Activated T-helper 9 cell treated with anti-CD3 and anti-CD28 coated beads, Interleukin-2, amount 50 U/mL, for 16 hours (primary cell): ENCODE results near the gene LMOD2.

ENCODE experiments used
- DNase-seq: peaks from one replicate; pipeline ENCODE4 v3.0.0-alpha.2; 2020; ENCODE audit warnings: low read depth

Gene LMOD2

DNA sequence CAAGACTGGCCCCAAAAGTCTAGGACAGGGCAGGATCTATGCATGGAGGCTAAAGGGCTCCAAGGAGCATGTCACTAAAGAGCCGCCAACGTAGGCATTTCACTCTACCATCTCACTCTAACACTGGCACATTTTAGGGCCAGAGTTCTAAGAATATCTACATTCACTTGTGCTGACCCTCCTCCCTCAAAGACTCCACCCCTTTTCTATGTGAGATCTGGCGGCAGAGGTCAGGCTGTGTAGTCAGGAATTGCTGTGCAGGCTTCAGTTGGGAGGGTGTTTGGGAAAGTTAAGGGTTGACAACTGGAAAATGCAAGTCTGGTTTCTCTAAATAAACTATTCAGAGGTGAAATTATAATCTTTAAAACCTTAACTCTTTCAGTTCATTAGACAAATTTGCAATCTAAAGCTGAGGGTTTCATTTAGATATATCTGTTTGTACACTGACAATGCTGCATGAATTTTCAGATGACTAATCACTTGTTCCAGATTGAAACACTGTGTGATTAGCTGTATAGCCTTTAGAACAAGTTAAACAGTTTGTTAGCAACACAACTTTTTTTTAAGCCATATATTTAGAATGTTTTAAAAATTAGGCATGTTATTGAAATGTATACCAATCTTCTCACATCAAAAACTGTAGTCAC is 18.2 kb downstream of the LMOD2 start:
- no peak for DNase-seq

DNA sequence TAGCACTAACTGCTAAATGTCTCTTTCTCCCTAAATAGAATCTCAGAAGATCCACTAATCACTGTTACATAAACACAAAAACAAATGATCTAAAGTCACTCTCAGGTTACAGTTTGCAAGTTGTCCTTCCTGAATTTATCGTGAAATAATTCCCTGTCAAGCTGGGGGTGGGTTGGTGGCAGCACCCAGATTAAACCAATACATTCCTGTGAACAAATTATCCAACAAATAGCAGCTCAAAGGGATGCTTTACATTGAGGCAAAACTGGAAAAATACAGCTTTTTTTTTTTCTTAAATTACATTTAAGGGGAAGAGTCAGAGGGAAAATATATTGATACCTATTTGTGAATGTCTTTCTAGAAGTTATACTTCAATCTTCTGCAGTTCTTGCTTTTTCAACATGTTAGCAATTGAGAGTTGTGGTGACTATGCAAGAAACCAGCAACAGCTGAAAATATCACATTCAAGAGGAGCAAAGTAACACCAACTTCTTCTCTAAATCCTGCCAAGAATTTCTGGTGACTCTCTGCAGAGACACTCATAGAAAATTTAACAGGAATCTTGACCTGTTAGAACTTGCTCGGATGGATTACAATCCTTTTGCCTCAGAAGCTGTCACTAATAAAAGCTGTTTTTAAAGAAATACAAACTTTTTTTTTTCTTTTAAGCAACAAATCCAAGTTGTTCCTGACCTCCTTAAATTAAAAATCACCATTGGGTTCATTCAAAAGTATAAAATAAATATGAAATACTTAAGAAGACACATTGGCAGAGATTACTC is 18.9 kb downstream of the LMOD2 start:
- DNase-seq, result no peak

DNA sequence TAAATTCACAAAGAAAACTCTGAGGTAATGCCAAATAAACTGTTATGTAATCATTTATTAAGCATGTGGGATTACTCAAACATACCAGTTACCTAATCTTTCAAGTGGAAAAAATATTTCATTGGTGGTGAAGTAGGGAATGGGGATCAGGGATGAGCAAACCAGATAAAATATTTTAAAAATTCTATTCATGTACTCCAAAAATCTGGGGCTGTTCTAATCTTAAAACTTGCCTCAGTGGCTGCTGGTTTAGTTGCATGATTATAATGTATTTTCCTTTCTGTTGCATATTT is 19.5 kb downstream of the LMOD2 start:
- no peak for DNase-seq

GRCh38 chr7:123677061-123677715 is 21.5 kb downstream of the LMOD2 start:
- DNase-seq, result no peak

DNA sequence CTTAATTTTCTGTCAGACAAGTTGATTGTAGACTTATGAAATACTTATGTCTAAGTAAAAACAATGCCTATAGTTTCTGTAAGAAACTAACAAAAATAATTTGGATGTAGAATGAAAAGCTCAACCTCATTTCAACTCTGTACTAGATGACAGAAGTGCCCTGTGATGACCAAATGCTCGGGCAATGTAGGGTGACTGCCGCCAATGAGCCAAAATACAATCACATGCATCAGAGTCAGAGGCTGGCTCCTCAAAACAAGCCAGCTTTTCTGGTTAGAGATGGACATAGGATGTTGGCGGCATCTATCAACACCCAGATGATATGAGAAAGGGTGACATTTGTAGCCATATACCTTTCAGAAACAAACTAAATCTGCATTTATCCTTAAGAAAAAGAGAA is 23.9 kb downstream of the LMOD2 start:
- no peak for DNase-seq

- DNase-seq, result no peak
These were observed 24.9 kb downstream of the LMOD2 start for GRCh38 chr7:123680580-123680979.

GRCh38 chr7:123681561-123681960 is 25.9 kb downstream of the LMOD2 start:
- DNase-seq, result no peak

DNA sequence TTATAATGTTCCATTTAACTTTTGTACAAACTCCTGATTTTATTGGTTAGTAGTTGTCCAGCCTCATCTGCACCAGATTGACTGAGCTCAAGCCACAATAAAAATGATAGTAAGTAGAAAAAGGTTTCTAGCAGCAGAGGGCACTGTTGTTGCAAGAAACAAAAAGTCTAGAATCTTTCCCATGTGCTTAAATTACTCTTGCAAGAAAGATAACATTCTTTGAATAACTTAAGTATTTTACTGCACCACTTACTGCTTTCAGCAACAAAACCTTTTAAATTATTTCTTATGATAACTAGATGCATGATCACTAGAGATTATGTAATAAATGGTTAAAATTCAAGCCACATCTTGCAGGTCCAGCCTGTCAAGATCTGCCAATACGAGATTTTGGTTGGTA is 27.0 kb downstream of the LMOD2 start:
- DNase-seq, result no peak

DNA sequence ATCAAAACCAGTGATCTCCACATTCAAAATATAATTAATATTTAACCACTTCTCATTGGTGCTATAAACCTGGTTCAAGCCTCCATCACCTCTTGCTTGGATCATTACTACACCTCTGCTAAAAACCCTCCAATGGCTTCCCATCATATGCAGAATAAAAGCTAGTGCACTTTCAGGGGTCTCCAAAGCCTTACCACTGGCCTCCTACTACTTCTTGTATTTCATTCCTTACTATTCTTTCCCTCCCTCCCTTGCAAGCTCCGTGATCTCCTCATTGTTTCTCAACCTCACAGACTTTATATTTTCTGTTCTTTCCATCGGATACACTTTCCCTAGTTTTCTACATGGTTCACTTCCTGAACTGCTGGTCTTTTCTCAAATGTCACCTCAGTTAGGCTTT is 31.5 kb downstream of the LMOD2 start:
- no peak for DNase-seq

DNA sequence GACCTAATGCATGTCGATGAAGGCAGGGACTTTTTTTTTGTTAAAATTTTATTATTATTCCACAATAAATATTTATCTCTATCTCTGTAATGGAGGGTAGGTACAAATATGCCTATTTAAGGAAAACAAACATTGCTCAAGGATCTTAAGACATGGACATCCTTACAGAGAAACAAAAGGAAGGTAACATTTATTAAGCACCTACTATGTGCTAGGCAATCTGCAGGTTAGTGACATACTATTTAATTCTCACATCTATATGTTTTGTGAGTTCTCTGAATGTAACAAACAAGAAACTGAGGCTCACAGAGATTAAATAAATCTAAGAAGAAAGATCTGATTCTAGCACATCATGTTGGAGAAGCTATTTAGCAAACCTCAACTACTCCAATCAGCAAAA is 32.1 kb downstream of the LMOD2 start:
- no peak for DNase-seq

GRCh38 chr7:123689250-123689649 is 33.6 kb downstream of the LMOD2 start:
- no peak for DNase-seq

DNA sequence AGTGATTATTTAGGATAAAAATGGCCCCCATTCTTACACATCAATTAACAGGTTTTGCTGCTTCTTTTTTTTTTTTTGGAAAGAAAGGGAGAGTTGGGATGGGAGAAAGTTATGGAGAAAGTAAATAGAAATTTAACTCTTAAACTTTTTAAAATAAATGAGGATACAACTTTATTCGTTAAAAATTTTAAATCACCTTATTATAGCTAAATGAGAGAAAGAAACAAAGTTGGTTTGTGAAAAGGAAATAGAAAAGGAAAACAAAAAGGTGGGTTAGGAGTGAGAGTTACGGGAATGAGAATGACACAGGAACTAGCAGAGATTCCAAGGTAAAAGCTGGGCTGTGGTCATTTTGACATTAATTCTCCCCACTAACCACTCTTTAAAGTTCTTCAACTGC is 34.9 kb downstream of the LMOD2 start:
- DNase-seq, result no peak

DNA sequence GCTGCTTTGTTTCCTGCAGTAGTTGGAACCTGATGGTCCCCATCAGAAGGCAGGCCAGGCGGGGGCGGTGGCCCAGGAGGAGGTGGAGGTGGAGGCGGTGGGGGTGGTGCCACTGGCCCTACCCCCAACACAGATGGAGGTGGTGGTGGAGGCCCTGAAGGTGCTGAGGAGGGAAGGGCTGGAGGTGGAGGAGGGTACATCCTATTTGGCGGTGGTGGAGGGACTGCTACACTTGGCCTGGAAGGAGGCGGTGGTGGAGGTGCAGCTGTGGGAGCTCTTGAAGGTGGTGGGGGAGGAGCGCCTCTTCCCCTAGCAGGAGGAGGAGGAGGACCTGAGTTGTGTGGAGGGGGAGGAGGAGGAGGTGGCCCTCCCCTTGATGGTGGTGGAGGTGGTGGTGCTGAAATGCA is 36.8 kb downstream of the LMOD2 start:
- no peak for DNase-seq

GRCh38 chr7:123695944-123696677 is 40.4 kb downstream of the LMOD2 start:
- DNase-seq, result no peak

- DNase-seq, result no peak
These were observed 49.7 kb downstream of the LMOD2 start for GRCh38 chr7:123705211-123705901.

GRCh38 chr7:123709525-123709924 is 53.9 kb downstream of the LMOD2 start:
- no peak for DNase-seq

- no peak for DNase-seq
These were observed 55.0 kb downstream of the LMOD2 start for GRCh38 chr7:123710683-123711082.

DNA sequence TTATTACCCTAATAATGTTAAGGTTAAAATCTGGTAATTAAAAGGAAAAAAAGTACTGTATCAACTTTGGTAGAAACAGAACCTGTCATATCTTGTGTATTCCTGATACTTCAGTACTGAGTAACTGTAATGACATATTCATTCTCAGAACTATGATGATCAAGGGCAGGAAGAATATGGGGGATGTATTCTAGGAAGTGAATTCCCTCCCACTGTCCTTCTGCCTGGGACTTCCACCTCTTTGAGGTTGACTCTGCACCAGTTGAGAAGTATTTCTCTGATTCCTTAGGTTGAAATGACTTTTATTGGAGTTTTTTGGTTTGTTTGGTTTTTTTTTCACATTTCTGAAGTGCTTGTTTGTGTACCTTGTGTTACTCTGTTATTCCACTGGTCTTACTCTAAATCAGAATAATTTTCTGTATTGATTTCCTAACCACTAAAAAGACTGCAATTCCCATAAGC is 56.2 kb downstream of the LMOD2 start:
- DNase-seq, result no peak

DNA sequence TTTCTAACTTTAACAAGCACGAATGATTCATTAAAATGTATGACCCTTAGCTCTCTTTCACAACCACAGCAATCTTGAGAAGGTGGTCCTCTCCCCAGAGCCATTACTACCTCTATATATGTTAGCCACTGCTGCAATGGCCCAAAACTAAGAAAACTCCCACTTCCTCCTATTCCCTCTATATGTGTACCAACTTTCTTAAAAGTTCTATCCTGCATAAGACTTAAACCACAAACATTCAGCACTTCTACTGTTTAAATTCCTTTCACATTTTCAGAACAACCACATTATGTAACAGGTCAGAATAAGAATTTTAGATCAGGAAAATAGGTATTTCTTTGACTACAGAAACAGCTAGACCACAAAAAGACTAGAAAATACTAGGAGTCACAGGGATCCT is 57.0 kb downstream of the LMOD2 start:
- no peak for DNase-seq
